GM19240 (cell line): ENCODE measurements around the gene CKS1B.

Experiments used
- DNase-seq: peaks from one replicate; pipeline ENCODE4 v3.0.0; 2011; ENCODE audit warnings: low spot score; ENCODE audit not compliant: insufficient read length

The CKS1B gene

GRCh38 chr1:154974102-154974807 lies at the start of gene CKS1B:
CKS1B (plus strand) TSS chr1:154974681; CDS start chr1:154974746, 65 bp downstream.
- DNase-seq = peak; percentile 96

GRCh38 chr1:154925335-154926170 lies 48.9 kb upstream of the CKS1B start:
- DNase-seq = no peak

GRCh38 chr1:154926201-154926600 lies 48.3 kb upstream of the CKS1B start:
- no peak for DNase-seq

GRCh38 chr1:154931940-154932487 lies 42.5 kb upstream of the CKS1B start:
- DNase-seq = no peak

GRCh38 chr1:154934358-154934948 lies 40.0 kb upstream of the CKS1B start:
- no peak for DNase-seq

GRCh38 chr1:154935749-154936554 lies 38.5 kb upstream of the CKS1B start:
- DNase-seq = no peak

GRCh38 chr1:154936555-154937084 lies 37.9 kb upstream of the CKS1B start, which contains the start of gene PMVK:
PMVK (minus strand) TSS chr1:154936719; CDS start chr1:154936685, 34 bp downstream.
- peak; percentile 77 for DNase-seq

GRCh38 chr1:154937085-154937987 lies 37.1 kb upstream of the CKS1B start:
- peak; percentile 61 for DNase-seq

- no peak for DNase-seq
Observed at GRCh38 chr1:154937988-154938386, 36.5 kb upstream of the CKS1B start.

GRCh38 chr1:154938604-154939399 lies 35.7 kb upstream of the CKS1B start:
- no peak for DNase-seq

GRCh38 chr1:154940213-154940560 lies 34.3 kb upstream of the CKS1B start:
- DNase-seq = no peak

GRCh38 chr1:154940651-154941194 lies 33.8 kb upstream of the CKS1B start:
- DNase-seq = no peak

GRCh38 chr1:154941333-154942013 lies 33.0 kb upstream of the CKS1B start:
- no peak for DNase-seq

- DNase-seq = peak; percentile 53
Observed at GRCh38 chr1:154943649-154944400, 30.7 kb upstream of the CKS1B start.

GRCh38 chr1:154944401-154945159 lies 29.9 kb upstream of the CKS1B start:
- no peak for DNase-seq

- DNase-seq = no peak
Observed at GRCh38 chr1:154945160-154945961, 29.1 kb upstream of the CKS1B start.
